GM21825 (cell line): ENCODE data around the gene CMTM6.

Experiments
- ATAC-seq: cut with Tn5 transposase; IDR thresholded peaks from one replicate; pipeline ENCODE4 v1.9.1; 2021; ENCODE audit warnings: mild to moderate bottlenecking, moderate library complexity; ENCODE audit not compliant: unreplicated experiment

CMTM6 gene

DNA sequence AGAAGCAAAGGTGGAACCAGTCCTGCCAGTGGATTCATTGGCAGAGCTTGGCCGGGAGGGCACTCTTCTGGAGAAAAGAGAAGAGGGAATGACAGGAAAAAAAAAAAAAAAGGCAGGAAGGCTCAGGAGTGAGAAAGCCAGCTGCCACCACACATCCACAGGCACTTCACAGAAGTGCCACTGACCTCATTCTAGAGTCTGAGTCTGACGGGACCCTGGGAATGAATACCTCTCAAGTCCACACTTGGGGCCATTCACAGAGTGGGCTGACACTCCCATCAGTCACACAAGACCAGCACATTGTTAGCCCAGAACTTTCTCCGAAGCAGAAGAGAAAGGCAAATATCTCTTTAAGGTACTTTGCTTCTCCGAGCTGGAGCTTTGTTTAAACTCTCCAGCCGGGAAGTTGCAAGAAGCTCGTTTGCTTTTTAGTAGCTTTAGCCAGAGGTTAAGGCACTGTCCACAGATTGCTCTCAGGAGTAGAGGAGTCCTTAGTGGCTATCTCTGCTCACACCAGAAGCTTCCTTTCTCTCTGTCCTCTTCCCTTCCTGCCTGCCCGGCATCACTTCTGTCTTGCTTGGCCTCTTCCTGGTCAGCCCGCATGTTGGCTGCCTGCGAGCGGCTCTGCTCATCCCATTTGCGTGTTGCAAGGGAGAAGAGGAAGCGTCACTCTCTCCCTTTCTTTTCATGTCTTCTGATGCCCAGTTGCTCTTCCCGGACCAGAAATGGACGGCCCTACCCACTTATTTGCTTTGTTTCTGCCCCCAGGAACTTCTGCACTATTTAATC lies 53.8 kb downstream of the CMTM6 start:
- ATAC-seq, result no peak

DNA sequence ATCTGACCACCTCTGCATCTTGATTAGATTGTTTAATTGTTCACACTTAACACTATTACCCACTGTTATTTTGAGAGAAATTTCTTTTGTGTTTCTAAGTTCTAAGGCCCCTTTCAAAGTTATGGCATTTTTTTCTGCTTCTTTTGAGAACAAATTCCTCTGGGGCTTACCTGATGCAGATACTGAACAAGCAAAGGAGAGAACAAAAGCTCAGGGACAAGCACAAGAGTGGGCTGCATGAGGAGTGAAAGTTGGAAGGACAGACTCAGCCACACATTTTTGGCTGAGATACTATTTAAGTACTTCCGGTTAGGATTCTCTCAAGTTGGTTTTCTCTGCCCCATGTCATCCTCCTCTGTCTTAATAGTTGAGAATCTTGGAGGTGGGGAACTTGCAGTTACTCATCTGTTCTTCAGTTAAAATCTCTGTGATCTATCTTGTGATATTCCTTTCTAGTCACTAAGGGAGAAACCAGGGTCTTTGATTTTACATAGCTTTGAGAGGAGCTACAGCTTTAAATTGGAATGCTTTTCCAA lies 54.7 kb downstream of the CMTM6 start:
- no peak for ATAC-seq

DNA sequence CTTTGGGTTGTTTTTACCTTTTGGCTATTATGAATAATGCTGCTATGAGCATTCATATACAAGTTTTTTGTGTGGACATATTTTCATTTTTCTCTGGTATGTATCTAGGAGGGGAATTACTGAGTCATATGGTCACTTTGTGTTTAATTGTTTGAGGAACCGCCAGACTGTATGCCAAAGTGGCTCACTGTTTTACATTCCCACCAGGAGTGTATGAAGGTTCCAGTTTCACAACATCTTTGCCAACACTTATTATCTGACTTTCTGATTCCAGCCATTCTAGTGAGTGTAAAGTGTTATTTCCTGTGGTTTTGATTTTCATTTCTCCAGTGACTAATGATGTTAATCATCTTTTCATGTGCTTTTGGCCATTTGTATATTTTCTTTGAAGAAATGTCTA lies 59.2 kb downstream of the CMTM6 start:
- no peak for ATAC-seq

- ATAC-seq, result no peak
Measured at GRCh38 chr3:32442766-32443165, 59.9 kb downstream of the CMTM6 start.

GRCh38 chr3:32440611-32441350 lies 61.9 kb downstream of the CMTM6 start:
- no peak for ATAC-seq

- peak; percentile 9 for ATAC-seq
Measured at GRCh38 chr3:32439421-32439820, 63.2 kb downstream of the CMTM6 start.

GRCh38 chr3:32438596-32439344 lies 63.9 kb downstream of the CMTM6 start:
- peak; percentile 83 for ATAC-seq

- no peak for ATAC-seq
Measured at GRCh38 chr3:32437896-32438295, 64.8 kb downstream of the CMTM6 start.

GRCh38 chr3:32436816-32437189 lies 65.8 kb downstream of the CMTM6 start:
- ATAC-seq, result peak; percentile 43

- no peak for ATAC-seq
Measured at GRCh38 chr3:32435911-32436815, 66.5 kb downstream of the CMTM6 start.

- no peak for ATAC-seq
Measured at GRCh38 chr3:32434206-32434605, 68.4 kb downstream of the CMTM6 start.

DNA sequence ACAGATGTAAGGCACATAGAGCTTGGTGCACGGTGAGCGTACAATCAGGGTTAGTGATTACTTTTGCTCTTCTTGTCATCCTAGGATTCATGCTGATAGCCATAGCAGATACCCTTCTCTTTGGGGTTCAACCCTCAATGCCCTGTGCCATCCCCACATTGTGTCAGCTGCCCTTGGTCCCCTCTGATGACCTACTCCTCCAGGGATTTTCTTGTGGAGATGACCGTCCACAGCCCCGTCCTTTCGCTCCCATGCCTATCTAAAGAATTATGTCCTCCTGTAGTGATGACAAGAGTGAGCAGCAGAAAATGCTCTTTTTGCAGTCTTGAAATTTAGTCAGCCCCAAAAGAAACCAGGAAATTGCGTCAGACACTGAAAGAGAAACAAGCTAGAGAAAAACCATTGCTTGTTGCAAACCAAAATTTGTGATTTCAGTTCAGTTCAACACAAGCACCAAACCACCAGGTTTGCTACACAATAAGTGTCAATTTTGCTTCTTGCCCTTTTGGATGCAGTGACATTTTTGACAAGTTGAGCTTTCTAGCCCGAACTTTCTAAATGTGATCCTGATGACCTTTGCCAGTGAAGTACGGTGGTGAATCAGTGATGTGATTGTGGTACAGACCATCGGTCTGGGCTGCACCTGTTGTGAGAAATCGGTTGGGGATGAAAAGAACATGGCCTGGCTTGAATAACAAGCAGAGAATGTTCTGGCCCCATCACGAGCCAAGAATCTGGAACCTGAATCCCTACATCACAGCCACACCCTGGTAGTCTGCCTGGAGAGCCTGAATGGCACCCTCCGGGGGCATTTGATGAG lies 69.7 kb downstream of the CMTM6 start:
- peak; percentile 40 for ATAC-seq

- no peak for ATAC-seq
Measured at GRCh38 chr3:32432045-32432710, 70.5 kb downstream of the CMTM6 start.

DNA sequence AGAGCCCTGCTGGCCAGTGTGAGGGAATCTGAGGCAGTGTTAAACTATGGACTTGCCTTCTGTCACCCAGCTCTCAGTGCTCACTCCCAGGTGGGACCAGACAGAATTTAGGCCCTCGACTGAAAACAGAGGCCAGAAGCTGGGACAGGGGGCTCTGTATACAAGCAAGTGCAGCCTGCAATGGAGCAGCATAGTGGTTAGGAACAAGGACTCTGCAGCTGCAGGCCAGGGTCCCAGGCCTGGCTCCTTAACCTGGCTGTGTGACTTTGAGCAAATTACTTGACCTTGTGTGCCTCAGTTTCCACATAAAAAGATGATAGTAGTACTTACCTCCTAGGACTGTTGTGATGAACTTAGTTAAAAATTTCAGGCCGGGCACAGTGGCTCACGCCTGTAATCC lies 71.2 kb downstream of the CMTM6 start:
- ATAC-seq, result no peak
